ENCODE results near the gene VAT1L. TPM values are rescaled to one million over a fixed set of nuclear protein-coding genes. Genes with fewer than 3 reads are reported as not detected.

Gene VAT1L
- total RNA-seq, 1 donor: under 0.01 TPM

- Histone ChIP-seq H3K4me1 (ENCODE audit: insufficient read depth, low read length) (no peaks in the 10 kb centered on the region), H3K9me3 (ENCODE audit: low read depth, low read length) (no peaks in the 10 kb centered on the region), H3K4me3 (ENCODE audit: insufficient read depth, low read length) (no peak overlapping the region), H3K4me2 (ENCODE audit: insufficient read depth, low read length) (no peak overlapping the region), H3K79me2 (ENCODE audit: insufficient read depth, low read length) (no peaks in the 10 kb centered on the region), H3K36me3 (ENCODE audit: insufficient read depth, low read length) (no peaks in the 10 kb centered on the region), H3K27ac (ENCODE audit: low read depth, low read length) (no peak overlapping the region), H2AFZ (ENCODE audit: low read length) (no peak overlapping the region), H3K27me3 (ENCODE audit: insufficient read depth, low read length) (peaks cover 38% of the 10 kb centered on the region), H4K20me1 (ENCODE audit: insufficient read depth, low read length) (no peaks in the 10 kb centered on the region)
- no peak for TF ChIP-seq CTCF (IDR thresholded peaks at IDR 0.05; ENCODE audit: extremely low read depth, low read depth, low read length)
- no peak for DNase-seq (ENCODE audit: insufficient read length, low spot score, missing footprints)
Measured at GRCh38 chr16:77790009-77790372, 1.6 kb downstream of the VAT1L start.

- Histone ChIP-seq H4K20me1 (ENCODE audit: insufficient read depth, low read length) (no peaks in the 10 kb centered on the region), H3K4me2 (ENCODE audit: insufficient read depth, low read length) (no peak overlapping the region), H3K4me1 (ENCODE audit: insufficient read depth, low read length) (no peaks in the 10 kb centered on the region), H3K4me3 (ENCODE audit: insufficient read depth, low read length) (no peak overlapping the region), H2AFZ (ENCODE audit: low read length) (no peak overlapping the region), H3K9me3 (ENCODE audit: low read depth, low read length) (no peaks in the 10 kb centered on the region), H3K27ac (ENCODE audit: low read depth, low read length) (no peak overlapping the region), H3K27me3 (ENCODE audit: insufficient read depth, low read length) (peaks cover 38% of the 10 kb centered on the region), H3K36me3 (ENCODE audit: insufficient read depth, low read length) (no peaks in the 10 kb centered on the region), H3K79me2 (ENCODE audit: insufficient read depth, low read length) (no peaks in the 10 kb centered on the region)
- no peak for DNase-seq (ENCODE audit: insufficient read length, low spot score, missing footprints)
- TF ChIP-seq CTCF (IDR thresholded peaks at IDR 0.05; ENCODE audit: extremely low read depth, low read depth, low read length): no peak
Measured at GRCh38 chr16:77790912-77791311, 2.5 kb downstream of the VAT1L start.

- Histone ChIP-seq H3K27ac (ENCODE audit: low read depth, low read length) (no peak overlapping the region), H3K4me3 (ENCODE audit: insufficient read depth, low read length) (no peak overlapping the region), H2AFZ (ENCODE audit: low read length) (no peak overlapping the region), H4K20me1 (ENCODE audit: insufficient read depth, low read length) (no peaks in the 10 kb centered on the region), H3K79me2 (ENCODE audit: insufficient read depth, low read length) (no peaks in the 10 kb centered on the region), H3K4me1 (ENCODE audit: insufficient read depth, low read length) (no peaks in the 10 kb centered on the region), H3K9me3 (ENCODE audit: low read depth, low read length) (no peaks in the 10 kb centered on the region), H3K27me3 (ENCODE audit: insufficient read depth, low read length) (peaks cover 21% of the 10 kb centered on the region), H3K4me2 (ENCODE audit: insufficient read depth, low read length) (no peak overlapping the region), H3K36me3 (ENCODE audit: insufficient read depth, low read length) (no peaks in the 10 kb centered on the region)
- no peak for DNase-seq (ENCODE audit: insufficient read length, low spot score, missing footprints)
- no peak for TF ChIP-seq CTCF (IDR thresholded peaks at IDR 0.05; ENCODE audit: extremely low read depth, low read depth, low read length)
Measured at GRCh38 chr16:77793417-77793816, 5.1 kb downstream of the VAT1L start.

GRCh38 chr16:77794586-77794985 is 6.2 kb downstream of the VAT1L start:
- Histone ChIP-seq H3K9me3 (ENCODE audit: low read depth, low read length) (no peaks in the 10 kb centered on the region), H4K20me1 (ENCODE audit: insufficient read depth, low read length) (no peaks in the 10 kb centered on the region), H3K4me2 (ENCODE audit: insufficient read depth, low read length) (no peak overlapping the region)

More at GRCh38 chr16:77794586-77794985, 6.2 kb downstream of the VAT1L start:
- no peak for TF ChIP-seq CTCF (IDR thresholded peaks at IDR 0.05; ENCODE audit: extremely low read depth, low read depth, low read length)
- Histone ChIP-seq H3K27ac (ENCODE audit: low read depth, low read length) (no peak overlapping the region), H3K4me1 (ENCODE audit: insufficient read depth, low read length) (no peaks in the 10 kb centered on the region), H2AFZ (ENCODE audit: low read length) (no peak overlapping the region), H3K4me3 (ENCODE audit: insufficient read depth, low read length) (no peak overlapping the region), H3K79me2 (ENCODE audit: insufficient read depth, low read length) (no peaks in the 10 kb centered on the region), H3K27me3 (ENCODE audit: insufficient read depth, low read length) (peaks cover 9% of the 10 kb centered on the region), H3K36me3 (ENCODE audit: insufficient read depth, low read length) (no peaks in the 10 kb centered on the region)
- DNase-seq (ENCODE audit: insufficient read length, low spot score, missing footprints): no peak
